NCI-H1105 treated with DMSO at 0.1 percent for 48 hours (cell line): Measurements from ENCODE around the gene LSAMP.
"Not testable (repeated sequence)": the region's sequence is repeated elsewhere in the genome, so short reads cannot be mapped to it uniquely, and the experiment has no call there.

ENCODE experiments used
- DNase-seq: peaks from one replicate; lab custom pipeline; 2025; lab: John Stamatoyannopoulos, UW

The LSAMP gene

GRCh38 chr3:116238846-116239565 lies 206.3 kb downstream of the LSAMP start:
- no peak for DNase-seq

GRCh38 chr3:116233711-116234357 lies 211.5 kb downstream of the LSAMP start:
- no peak for DNase-seq

- DNase-seq: peak; percentile 46
Measured at GRCh38 chr3:116230431-116231020, 214.8 kb downstream of the LSAMP start.

GRCh38 chr3:116226266-116226665 lies 219.0 kb downstream of the LSAMP start:
- no peak for DNase-seq

- DNase-seq: no peak
Measured at GRCh38 chr3:116216761-116217160, 228.5 kb downstream of the LSAMP start.

GRCh38 chr3:116211901-116212300 lies 233.4 kb downstream of the LSAMP start:
- no peak for DNase-seq

GRCh38 chr3:116208830-116209229 lies 236.5 kb downstream of the LSAMP start:
- not testable (repeated sequence) for DNase-seq

GRCh38 chr3:116200956-116201690 lies 244.2 kb downstream of the LSAMP start:
- DNase-seq: no peak

- DNase-seq: no peak
Measured at GRCh38 chr3:116199063-116199462, 246.2 kb downstream of the LSAMP start.

- DNase-seq: no peak
Measured at GRCh38 chr3:116198087-116198486, 247.2 kb downstream of the LSAMP start.

GRCh38 chr3:116192464-116192863 lies 252.8 kb downstream of the LSAMP start:
- no peak for DNase-seq

- no peak for DNase-seq
Measured at GRCh38 chr3:116191409-116191808, 253.9 kb downstream of the LSAMP start.

GRCh38 chr3:116190095-116190494 lies 255.2 kb downstream of the LSAMP start:
- DNase-seq: no peak

- no peak for DNase-seq
Measured at GRCh38 chr3:116188231-116188785, 257.0 kb downstream of the LSAMP start.

GRCh38 chr3:116186049-116186448 lies 259.2 kb downstream of the LSAMP start:
- DNase-seq: no peak

- DNase-seq: no peak
Measured at GRCh38 chr3:116181159-116181558, 264.1 kb downstream of the LSAMP start.

GRCh38 chr3:116179091-116179490 lies 266.2 kb downstream of the LSAMP start:
- DNase-seq: no peak

GRCh38 chr3:116176974-116177555 lies 268.2 kb downstream of the LSAMP start:
- no peak for DNase-seq

GRCh38 chr3:116166121-116166520 lies 279.2 kb downstream of the LSAMP start:
- no peak for DNase-seq

- no peak for DNase-seq
Measured at GRCh38 chr3:116165641-116166040, 279.6 kb downstream of the LSAMP start.

- no peak for DNase-seq
Measured at GRCh38 chr3:116165135-116165534, 280.2 kb downstream of the LSAMP start.

- no peak for DNase-seq
Measured at GRCh38 chr3:116164039-116164438, 281.2 kb downstream of the LSAMP start.
